DND-41 (cell line): ENCODE measurements around the gene ITM2B.

ENCODE experiments used
- EZH2 ChIP-seq: IDR thresholded peaks from 3 replicates; pipeline ENCODE4 v1.6.1; 2012; ENCODE audit warnings: borderline replicate concordance, low read depth, mild to moderate bottlenecking, moderate library complexity, low read length, inconsistent platforms; ENCODE audit not compliant: severe bottlenecking
- TF ChIP-seq, protein P1 (sequence below): IDR thresholded peaks from 2 replicates; pipeline ENCODE4 v1.5.1; 2012; ENCODE audit warnings: borderline replicate concordance, low read length, moderate library complexity, mild to moderate bottlenecking; ENCODE audit not compliant: poor library complexity, severe bottlenecking; ENCODE audit errors: extremely low read depth

DNA sequence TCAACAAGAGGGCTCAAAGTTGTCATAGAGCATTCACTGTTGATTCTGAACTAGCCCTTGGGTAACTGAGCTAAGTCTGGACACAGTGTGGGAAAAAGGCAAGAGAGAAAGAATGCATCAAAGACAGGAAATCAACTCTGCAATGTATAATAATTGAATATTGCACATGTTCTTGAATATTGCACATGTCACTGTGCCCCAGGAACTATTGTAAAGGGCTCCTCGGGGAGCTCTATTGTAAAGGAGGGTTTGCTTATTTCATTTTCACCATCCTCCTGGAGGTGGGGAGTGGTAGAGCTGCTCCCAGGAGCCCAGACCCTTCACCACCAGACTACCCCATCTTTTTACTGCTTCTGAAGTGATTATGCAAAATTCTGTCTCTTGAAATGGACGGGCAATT, 44.4 kb upstream of the ITM2B start:
- TF ChIP-seq, protein P1, sequence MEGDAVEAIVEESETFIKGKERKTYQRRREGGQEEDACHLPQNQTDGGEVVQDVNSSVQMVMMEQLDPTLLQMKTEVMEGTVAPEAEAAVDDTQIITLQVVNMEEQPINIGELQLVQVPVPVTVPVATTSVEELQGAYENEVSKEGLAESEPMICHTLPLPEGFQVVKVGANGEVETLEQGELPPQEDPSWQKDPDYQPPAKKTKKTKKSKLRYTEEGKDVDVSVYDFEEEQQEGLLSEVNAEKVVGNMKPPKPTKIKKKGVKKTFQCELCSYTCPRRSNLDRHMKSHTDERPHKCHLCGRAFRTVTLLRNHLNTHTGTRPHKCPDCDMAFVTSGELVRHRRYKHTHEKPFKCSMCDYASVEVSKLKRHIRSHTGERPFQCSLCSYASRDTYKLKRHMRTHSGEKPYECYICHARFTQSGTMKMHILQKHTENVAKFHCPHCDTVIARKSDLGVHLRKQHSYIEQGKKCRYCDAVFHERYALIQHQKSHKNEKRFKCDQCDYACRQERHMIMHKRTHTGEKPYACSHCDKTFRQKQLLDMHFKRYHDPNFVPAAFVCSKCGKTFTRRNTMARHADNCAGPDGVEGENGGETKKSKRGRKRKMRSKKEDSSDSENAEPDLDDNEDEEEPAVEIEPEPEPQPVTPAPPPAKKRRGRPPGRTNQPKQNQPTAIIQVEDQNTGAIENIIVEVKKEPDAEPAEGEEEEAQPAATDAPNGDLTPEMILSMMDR, result no peak
- TF ChIP-seq EZH2, result no peak
